K562 (cell line): ENCODE results near the gene RINT1. TPM values are rescaled to one million over a fixed set of nuclear protein-coding genes. Genes with fewer than 3 reads are reported as not detected.

Experiments used
- ESRRA ChIP-seq: fragments of 450-650 bp; IDR thresholded peaks from 2 replicates; pipeline ENCODE4 v1.6.1; 2014; ENCODE audit warnings: low read depth, mild to moderate bottlenecking, moderate library complexity, borderline replicate concordance
- HNRNPLL ChIP-seq: fragments of 200-400 bp; formaldehyde crosslinking; IDR thresholded peaks from 2 replicates; pipeline ENCODE4 v1.6.1; 2017; ENCODE audit warnings: low read length, low read depth, mild to moderate bottlenecking; ENCODE audit not compliant: poor library complexity, severe bottlenecking
- MIER1 ChIP-seq: fragments of 450-650 bp; IDR thresholded peaks from 2 replicates; pipeline ENCODE4 v1.6.1; 2016; ENCODE audit warnings: antibody characterized with exemption, mild to moderate bottlenecking, low read depth
- NFYB ChIP-seq: IDR thresholded peaks from 2 replicates; pipeline ENCODE4 v1.6.1; 2011; ENCODE audit warnings: mild to moderate bottlenecking, moderate library complexity; ENCODE audit not compliant: insufficient read length; ENCODE audit errors: extremely low read depth
- NONO ChIP-seq, 2 experiments: fragments of 200-400 bp in 1 of 2; fragments of 450-650 bp in 1 of 2; formaldehyde crosslinking in 1 of 2; IDR thresholded peaks; 2 replicates each; pipeline ENCODE4 v1.6.1; 2017; ENCODE audit warnings: low read depth in 2 of 2, mild to moderate bottlenecking in 2 of 2, moderate library complexity in 2 of 2, low read length in 1 of 2
- SAFB ChIP-seq: fragments of 200-400 bp; formaldehyde crosslinking; IDR thresholded peaks from 2 replicates; pipeline ENCODE4 v1.6.1; 2017; ENCODE audit warnings: low read depth, low read length, borderline replicate concordance
- SLC30A9 ChIP-seq: fragments of 250-450 bp; sonication (Bioruptor Pico); IDR thresholded peaks from 2 replicates; pipeline ENCODE4 v1.8.0; 2022; ENCODE audit warnings: mild to moderate bottlenecking, moderate library complexity
- ZBTB1 ChIP-seq: sonication (generic); formaldehyde crosslinking; IDR thresholded peaks from 2 replicates; pipeline ENCODE4 v1.8.1; 2023; ENCODE audit warnings: missing genetic modification reagents, low read depth, mild to moderate bottlenecking, borderline replicate concordance
- ZNF253 ChIP-seq: fragments of 250-450 bp; sonication (Bioruptor Pico); conservative IDR thresholded peaks from 2 replicates; pipeline ENCODE4 v1.6.1; 2021; ENCODE audit warnings: mild to moderate bottlenecking
- ZNF407 ChIP-seq: fragments of 450-650 bp; IDR thresholded peaks from 2 replicates; pipeline ENCODE4 v1.6.1; 2016; ENCODE audit warnings: low read depth
- ZNF695 ChIP-seq: fragments of 450-650 bp; formaldehyde crosslinking; IDR thresholded peaks from 2 replicates; pipeline ENCODE4 v1.4.0; 2020; ENCODE audit warnings: mild to moderate bottlenecking, moderate library complexity
- ZSCAN32 ChIP-seq: fragments of 450-650 bp; formaldehyde crosslinking; IDR thresholded peaks from 2 replicates; pipeline ENCODE4 v1.4.0; 2020; ENCODE audit warnings: mild to moderate bottlenecking, moderate library complexity
- ZZZ3 ChIP-seq: fragments of 450-650 bp; IDR thresholded peaks from 2 replicates; pipeline ENCODE4 v1.6.1; 2016; ENCODE audit warnings: antibody characterized with exemption, mild to moderate bottlenecking, moderate library complexity
- polyA plus RNA-seq, 8 experiments: library from polyadenylated mRNA; depleted of rRNA in 4 of 8; stranded (reverse) in 5 of 8; unstranded in 3 of 8; fragments of >200 nt; fragmentation: Nextera tagmentation in 2 of 8; fragmentation: Illumina TruSeq in 1 of 8; extraction: Ambion mirVana in 2 of 8; extraction: Trizol in 1 of 8; gene quantifications; 2 replicates each; pipeline versions ENCODE4 v1.2.1 to v1.2.3, GENCODE V29; 2011 to 2014; ENCODE audit warnings: inconsistent platforms in 1 of 8, missing spikeins in 1 of 8
- total RNA-seq, 7 experiments: library from RNA; depleted of rRNA in 6 of 7; stranded (reverse); fragments of >200 nt in 6 of 7; fragmentation: Illumina TruSeq in 2 of 7; extraction: Trizol in 2 of 7; gene quantifications; 2 replicates each; pipeline versions ENCODE4 v1.2.1 to v1.2.3, GENCODE V29; 2011 to 2021; ENCODE audit warnings: low replicate concordance in 1 of 7

The RINT1 gene
- total and polyA plus RNA-seq, 9 of the 15 experiments (the other 6 are each of a cell fraction or from before 2014, with no cell fraction given) = 21.3 to 74.3 (median 27.4) TPM

- no peak for TF ChIP-seq ZNF407
- no peak for TF ChIP-seq ZNF695 (CRISPR knock-in tag)
- no peak for TF ChIP-seq ZSCAN32 (CRISPR knock-in tag)
- no peak for TF ChIP-seq ZNF253
- TF ChIP-seq NFYB = no peak
- no peak for TF ChIP-seq MIER1
- TF ChIP-seq NONO (IDR thresholded peaks at IDR 0.05; ENCODE audit: low read depth in 2 of 2, low read length in 1 of 2) = no peak
- TF ChIP-seq HNRNPLL = no peak
- no peak for TF ChIP-seq SAFB
- no peak for TF ChIP-seq SLC30A9 (CRISPR knock-in tag)
- no peak for TF ChIP-seq ZZZ3
- no peak for TF ChIP-seq ZBTB1 (CRISPR knock-in tag)
- TF ChIP-seq ESRRA = no peak
Observed at GRCh38 chr7:105612806-105613205, 80.8 kb downstream of the RINT1 start (continued).
